HepG2 (cell line): ENCODE data around the gene RPL39. TPM values are rescaled to one million over a fixed set of nuclear protein-coding genes. Genes with fewer than 3 reads are reported as not detected.
A peak's percentile ranks its signal among the peaks of the same experiment; 100 is the strongest.

Experiments used
- CAMTA2 ChIP-seq: sonication (generic); formaldehyde crosslinking; IDR thresholded peaks from 2 replicates; pipeline ENCODE4 v1.4.0; 2020; ENCODE audit warnings: mild to moderate bottlenecking, missing genetic modification reagents, borderline replicate concordance
- GLI4 ChIP-seq: sonication (generic); formaldehyde crosslinking; IDR thresholded peaks from 2 replicates; pipeline ENCODE4 v1.5.1; 2020; ENCODE audit warnings: missing genetic modification reagents, mild to moderate bottlenecking, moderate library complexity, borderline replicate concordance
- HNRNPH1 ChIP-seq: fragments of 200-400 bp; formaldehyde crosslinking; optimal IDR thresholded peaks from 2 replicates; pipeline ENCODE3; 2017; ENCODE audit warnings: mild to moderate bottlenecking, low read depth, low read length
- IRX3 ChIP-seq: sonication (generic); formaldehyde crosslinking; IDR thresholded peaks from 2 replicates; pipeline ENCODE4 v1.8.1; 2023; ENCODE audit warnings: mild to moderate bottlenecking, low read depth, missing genetic modification reagents, borderline replicate concordance
- KLF11 ChIP-seq: IDR thresholded peaks from 2 replicates; pipeline ENCODE4 v1.6.1; 2016; ENCODE audit warnings: missing compliant biosample characterization
- MATR3 ChIP-seq: sonication (generic); formaldehyde crosslinking; IDR thresholded peaks from 2 replicates; pipeline ENCODE4 v1.4.0; 2020; ENCODE audit warnings: missing genetic modification reagents
- MBNL3 ChIP-seq: fragments of 250-450 bp; sonication (Bioruptor Pico); conservative IDR thresholded peaks from 2 replicates; pipeline ENCODE4 v1.8.0; 2022; ENCODE audit warnings: mild to moderate bottlenecking, inconsistent platforms
- MTF1 ChIP-seq: sonication (generic); formaldehyde crosslinking; IDR thresholded peaks from 2 replicates; pipeline ENCODE4 v1.5.0; 2020; ENCODE audit warnings: missing genetic modification reagents
- NFAT5 ChIP-seq: sonication (generic); formaldehyde crosslinking; IDR thresholded peaks from 2 replicates; pipeline ENCODE4 v1.4.0; 2020; ENCODE audit warnings: missing genetic modification reagents
- SMARCE1 ChIP-seq: fragments of 450-650 bp; IDR thresholded peaks from 2 replicates; pipeline ENCODE4 v1.6.1; 2017; ENCODE audit warnings: borderline replicate concordance
- SRF ChIP-seq: IDR thresholded peaks from 2 replicates; pipeline ENCODE4 v1.6.1; 2011; ENCODE audit warnings: mild to moderate bottlenecking, low read depth, low read length, moderate library complexity
- TCF7L2 ChIP-seq: IDR thresholded peaks from 2 replicates; pipeline ENCODE4 v1.6.1; 2011; ENCODE audit warnings: mild to moderate bottlenecking, low read depth, low read length, moderate library complexity
- ZFP36 ChIP-seq: fragments of 150-350 bp; IDR thresholded peaks from 2 replicates; pipeline ENCODE4 v1.6.1; 2018; ENCODE audit warnings: borderline replicate concordance, low read length, low read depth; ENCODE audit not compliant: partially characterized antibody
- ZNF101 ChIP-seq: sonication (generic); formaldehyde crosslinking; IDR thresholded peaks from 2 replicates; pipeline ENCODE4 v1.4.0; 2020; ENCODE audit warnings: mild to moderate bottlenecking, low read depth, missing genetic modification reagents, borderline replicate concordance
- ZNF260 ChIP-seq: sonication (generic); formaldehyde crosslinking; IDR thresholded peaks from 2 replicates; pipeline ENCODE4 v1.4.0; 2020; ENCODE audit warnings: missing genetic modification reagents, low read depth, mild to moderate bottlenecking, borderline replicate concordance
- ZNF441 ChIP-seq: sonication (generic); formaldehyde crosslinking; IDR thresholded peaks from 2 replicates; pipeline ENCODE4 v1.7.0; 2021; ENCODE audit warnings: missing genetic modification reagents, borderline replicate concordance
- ZNF550 ChIP-seq: sonication (generic); formaldehyde crosslinking; IDR thresholded peaks from 2 replicates; pipeline ENCODE4 v1.4.0; 2020; ENCODE audit warnings: mild to moderate bottlenecking, missing genetic modification reagents, borderline replicate concordance
- ZNF670 ChIP-seq: sonication (generic); formaldehyde crosslinking; IDR thresholded peaks from 2 replicates; pipeline ENCODE4 v1.8.0; 2022; ENCODE audit warnings: mild to moderate bottlenecking, missing genetic modification reagents, borderline replicate concordance
- ZNF713 ChIP-seq: sonication (generic); formaldehyde crosslinking; IDR thresholded peaks from 2 replicates; pipeline ENCODE4 v1.4.0; 2020; ENCODE audit warnings: mild to moderate bottlenecking, missing genetic modification reagents
- polyA plus RNA-seq, 8 experiments: library from polyadenylated mRNA; depleted of rRNA in 3 of 8; stranded (reverse) in 7 of 8; unstranded in 1 of 8; fragments of >200 nt; fragmentation: Illumina TruSeq in 4 of 8; extraction: Trizol in 4 of 8; gene quantifications; 2 replicates each; pipeline versions ENCODE4 v1.2.1 to v1.2.3, GENCODE V29; 2011 to 2016; ENCODE audit warnings: low read depth in 4 of 8, missing spikeins in 1 of 8, mixed read lengths in 1 of 8; ENCODE audit not compliant: insufficient read depth in 1 of 8
- total RNA-seq, 5 experiments: library from RNA; depleted of rRNA; stranded (reverse); fragments of >200 nt; fragmentation: Illumina TruSeq; extraction: Trizol; gene quantifications; 2 replicates each; pipeline ENCODE4 v1.2.3, GENCODE V29; 2016; ENCODE audit warnings: low read depth in 1 of 5
- TF ChIP-seq, protein P1 (sequence below): sonication (generic); formaldehyde crosslinking; IDR thresholded peaks from 2 replicates; pipeline ENCODE4 v1.4.0; 2020; ENCODE audit warnings: missing genetic modification reagents, borderline replicate concordance
- TF ChIP-seq, protein P2 (sequence below): sonication (generic); formaldehyde crosslinking; IDR thresholded peaks from 2 replicates; pipeline ENCODE4 v1.4.0; 2020; ENCODE audit warnings: missing genetic modification reagents

The RPL39 gene
- total and polyA plus RNA-seq, 2 of the 13 experiments (the other 11 are each of a cell fraction or from before 2014, with no cell fraction given): 2,312 to 3,547 TPM

- TF ChIP-seq ZNF670 (no peak), MTF1 (no peak), IRX3 (CRISPR knock-in tag) (peak; percentile 75; the same call in 1 of the 2 replicates), TCF7L2 (no peak), ZNF550 (CRISPR knock-in tag) (no peak), ZNF441 (no peak), GLI4 (no peak), ZFP36 (no peak), ZNF260 (CRISPR knock-in tag) (no peak), SRF (no peak), MBNL3 (CRISPR knock-in tag) (no peak), CAMTA2 (no peak), HNRNPH1 (no peak), MATR3 (CRISPR knock-in tag) (no peak), NFAT5 (CRISPR knock-in tag) (no peak), ZNF713 (CRISPR knock-in tag) (no peak), SMARCE1 (no peak), KLF11 (CRISPR knock-in tag) (no peak), ZNF101 (no peak)
- TF ChIP-seq, protein P1, sequence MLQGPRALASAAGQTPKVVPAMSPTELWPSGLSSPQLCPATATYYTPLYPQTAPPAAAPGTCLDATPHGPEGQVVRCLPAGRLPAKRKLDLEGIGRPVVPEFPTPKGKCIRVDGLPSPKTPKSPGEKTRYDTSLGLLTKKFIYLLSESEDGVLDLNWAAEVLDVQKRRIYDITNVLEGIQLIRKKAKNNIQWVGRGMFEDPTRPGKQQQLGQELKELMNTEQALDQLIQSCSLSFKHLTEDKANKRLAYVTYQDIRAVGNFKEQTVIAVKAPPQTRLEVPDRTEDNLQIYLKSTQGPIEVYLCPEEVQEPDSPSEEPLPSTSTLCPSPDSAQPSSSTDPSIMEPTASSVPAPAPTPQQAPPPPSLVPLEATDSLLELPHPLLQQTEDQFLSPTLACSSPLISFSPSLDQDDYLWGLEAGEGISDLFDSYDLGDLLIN (CRISPR knock-in tag): no peak
- TF ChIP-seq, protein P2, sequence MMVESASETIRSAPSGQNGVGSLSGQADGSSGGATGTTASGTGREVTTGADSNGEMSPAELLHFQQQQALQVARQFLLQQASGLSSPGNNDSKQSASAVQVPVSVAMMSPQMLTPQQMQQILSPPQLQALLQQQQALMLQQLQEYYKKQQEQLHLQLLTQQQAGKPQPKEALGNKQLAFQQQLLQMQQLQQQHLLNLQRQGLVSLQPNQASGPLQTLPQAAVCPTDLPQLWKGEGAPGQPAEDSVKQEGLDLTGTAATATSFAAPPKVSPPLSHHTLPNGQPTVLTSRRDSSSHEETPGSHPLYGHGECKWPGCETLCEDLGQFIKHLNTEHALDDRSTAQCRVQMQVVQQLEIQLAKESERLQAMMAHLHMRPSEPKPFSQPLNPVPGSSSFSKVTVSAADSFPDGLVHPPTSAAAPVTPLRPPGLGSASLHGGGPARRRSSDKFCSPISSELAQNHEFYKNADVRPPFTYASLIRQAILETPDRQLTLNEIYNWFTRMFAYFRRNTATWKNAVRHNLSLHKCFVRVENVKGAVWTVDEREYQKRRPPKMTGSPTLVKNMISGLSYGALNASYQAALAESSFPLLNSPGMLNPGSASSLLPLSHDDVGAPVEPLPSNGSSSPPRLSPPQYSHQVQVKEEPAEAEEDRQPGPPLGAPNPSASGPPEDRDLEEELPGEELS (CRISPR knock-in tag): no peak
These were observed at the start of gene RPL39 (continued) for GRCh38 chrX:119791437-119792231.
